ENCODE data around the gene CLDN6.

CLDN6 gene

GRCh38 chr16:2974319-2975056 lies 43.5 kb downstream of the CLDN6 start:
- no peak for FAIRE-seq
- no peak for DNase-seq (ENCODE audit: insufficient read length, low spot score)
- no peak for TF ChIP-seq TAF1 (IDR thresholded peaks at IDR 0.05; ENCODE audit: low read depth, low read length)
- TF ChIP-seq POLR2AphosphoS5 (IDR thresholded peaks at IDR 0.05; ENCODE audit: low read depth, low read length), result no peak; the same call in 1 of the 2 replicates
- no peak for TF ChIP-seq PAX5 (IDR thresholded peaks at IDR 0.05; ENCODE audit: insufficient read depth, low read length, severe bottlenecking)

GRCh38 chr16:2973605-2974318 lies 44.2 kb downstream of the CLDN6 start:
- DNase-seq (ENCODE audit: insufficient read length, low spot score) (no peak), FAIRE-seq (no peak)
- no peak for TF ChIP-seq SPI1 (IDR thresholded peaks at IDR 0.05; ENCODE audit: low read depth, low read length)
- TF ChIP-seq POLR2A (IDR thresholded peaks at IDR 0.05; ENCODE audit: low read depth, low read length), result no peak; the same call in 1 of the 2 replicates
- TF ChIP-seq POU2F2 (IDR thresholded peaks at IDR 0.05; ENCODE audit: low read depth, low read length), result no peak

GRCh38 chr16:2973093-2973492 lies 44.9 kb downstream of the CLDN6 start:
- DNase-seq (ENCODE audit: insufficient read length, low spot score) (no peak), FAIRE-seq (no peak)
- TF ChIP-seq POU2F2 (IDR thresholded peaks at IDR 0.05; ENCODE audit: low read depth, low read length) (no peak), SPI1 (IDR thresholded peaks at IDR 0.05; ENCODE audit: low read depth, low read length) (no peak), TAF1 (IDR thresholded peaks at IDR 0.05; ENCODE audit: low read depth, low read length) (no peak), POLR2A (IDR thresholded peaks at IDR 0.05; ENCODE audit: low read depth, low read length) (no peak), POLR2AphosphoS5 (IDR thresholded peaks at IDR 0.05; ENCODE audit: low read depth, low read length) (no peak), PAX5 (IDR thresholded peaks at IDR 0.05; ENCODE audit: insufficient read depth, low read length, severe bottlenecking) (no peak)

GRCh38 chr16:2971985-2972784 lies 45.8 kb downstream of the CLDN6 start:
- DNase-seq (ENCODE audit: insufficient read length, low spot score), result no peak
- no peak for FAIRE-seq
- TF ChIP-seq POLR2A (IDR thresholded peaks at IDR 0.05; ENCODE audit: low read depth, low read length) (no peak), POU2F2 (IDR thresholded peaks at IDR 0.05; ENCODE audit: low read depth, low read length) (0 out of 2 replicates have a peak, but pooled peaks have one; percentile 6)

GRCh38 chr16:2971134-2971984 lies 46.6 kb downstream of the CLDN6 start:
- DNase-seq (ENCODE audit: insufficient read length, low spot score), result no peak
- peak; percentile 59 for FAIRE-seq
- TF ChIP-seq POU2F2 (IDR thresholded peaks at IDR 0.05; ENCODE audit: low read depth, low read length), result no peak
- no peak for TF ChIP-seq POLR2AphosphoS5 (IDR thresholded peaks at IDR 0.05; ENCODE audit: low read depth, low read length)
- no peak for TF ChIP-seq SPI1 (IDR thresholded peaks at IDR 0.05; ENCODE audit: low read depth, low read length)
- TF ChIP-seq TAF1 (IDR thresholded peaks at IDR 0.05; ENCODE audit: low read depth, low read length), result no peak
- no peak for TF ChIP-seq POLR2A (IDR thresholded peaks at IDR 0.05; ENCODE audit: low read depth, low read length)
- no peak for TF ChIP-seq PAX5 (IDR thresholded peaks at IDR 0.05; ENCODE audit: insufficient read depth, low read length, severe bottlenecking)

GRCh38 chr16:2970563-2970962 lies 47.4 kb downstream of the CLDN6 start:
- FAIRE-seq (no peak), DNase-seq (ENCODE audit: insufficient read length, low spot score) (no peak)
- TF ChIP-seq POLR2AphosphoS5 (IDR thresholded peaks at IDR 0.05; ENCODE audit: low read depth, low read length) (no peak), SPI1 (IDR thresholded peaks at IDR 0.05; ENCODE audit: low read depth, low read length) (no peak), POLR2A (IDR thresholded peaks at IDR 0.05; ENCODE audit: low read depth, low read length) (no peak), TAF1 (IDR thresholded peaks at IDR 0.05; ENCODE audit: low read depth, low read length) (no peak), PAX5 (IDR thresholded peaks at IDR 0.05; ENCODE audit: insufficient read depth, low read length, severe bottlenecking) (no peak), POU2F2 (IDR thresholded peaks at IDR 0.05; ENCODE audit: low read depth, low read length) (no peak)

- FAIRE-seq, result peak; percentile 88
- TF ChIP-seq POLR2A (IDR thresholded peaks at IDR 0.05; ENCODE audit: low read depth, low read length) (no peak), POU2F2 (IDR thresholded peaks at IDR 0.05; ENCODE audit: low read depth, low read length) (no peak), SPI1 (IDR thresholded peaks at IDR 0.05; ENCODE audit: low read depth, low read length) (no peak), TAF1 (IDR thresholded peaks at IDR 0.05; ENCODE audit: low read depth, low read length) (no peak), PAX5 (IDR thresholded peaks at IDR 0.05; ENCODE audit: insufficient read depth, low read length, severe bottlenecking) (no peak), POLR2AphosphoS5 (IDR thresholded peaks at IDR 0.05; ENCODE audit: low read depth, low read length) (no peak)
- peak; percentile 93 for DNase-seq (ENCODE audit: insufficient read length, low spot score)
These were observed 48.1 kb downstream of the CLDN6 start for GRCh38 chr16:2969545-2970521.
